ENCODE data around the gene TJP2. TPM values are rescaled to one million over a fixed set of nuclear protein-coding genes. Genes with fewer than 3 reads are reported as not detected.

TJP2 gene
- total RNA-seq, 2 donors from 2014 or later = 46.3 to 51.7 TPM

GRCh38 chr9:69188975-69189374 is 14.9 kb downstream of the TJP2 start:
- Histone ChIP-seq H3K4me3 (no peak overlapping the region), H3K27me3 (no peaks in the 10 kb centered on the region), H3K36me3 (no peaks in the 10 kb centered on the region), H3K9me3 (no peaks in the 10 kb centered on the region), H3K27ac (no peak overlapping the region), H3K4me1 (peaks cover 0 to 48% of the 10 kb centered on the region in 2 donors)
- no peak for TF ChIP-seq CTCF (IDR thresholded peaks at IDR 0.05)
- DNase-seq (ENCODE audit: low spot score) = no peak

- TF ChIP-seq CTCF (IDR thresholded peaks at IDR 0.05) = no peak
- peaks cover 0 to 54% of the 10 kb centered on the region in 2 donors for H3K4me1 ChIP-seq
- no peak overlapping the region for H3K27ac ChIP-seq
- H3K9me3 ChIP-seq = no peaks in the 10 kb centered on the region
- H3K27me3 ChIP-seq = no peaks in the 10 kb centered on the region
- H3K4me3 ChIP-seq = no peak overlapping the region
- H3K36me3 ChIP-seq = no peaks in the 10 kb centered on the region
- DNase-seq (ENCODE audit: low spot score) = no peak
Measured at GRCh38 chr9:69190086-69190862, 16.2 kb downstream of the TJP2 start.

- Histone ChIP-seq H3K4me3 (no peak overlapping the region), H3K27me3 (no peaks in the 10 kb centered on the region), H3K9me3 (no peaks in the 10 kb centered on the region), H3K36me3 (no peaks in the 10 kb centered on the region), H3K4me1 (peaks cover 0 to 59% of the 10 kb centered on the region in 2 donors), H3K27ac (no peak overlapping the region)
- no peak for DNase-seq (ENCODE audit: low spot score)
- no peak for TF ChIP-seq CTCF (IDR thresholded peaks at IDR 0.05)
Measured at GRCh38 chr9:69190863-69191181, 16.7 kb downstream of the TJP2 start.

GRCh38 chr9:69191231-69191630 is 17.2 kb downstream of the TJP2 start:
- Histone ChIP-seq H3K27me3 (no peaks in the 10 kb centered on the region), H3K4me3 (no peak overlapping the region), H3K36me3 (no peaks in the 10 kb centered on the region), H3K4me1 (peaks cover 0 to 58% of the 10 kb centered on the region in 2 donors), H3K27ac (no peak overlapping the region), H3K9me3 (no peaks in the 10 kb centered on the region)
- no peak for TF ChIP-seq CTCF (IDR thresholded peaks at IDR 0.05)
- DNase-seq (ENCODE audit: low spot score) = no peak

GRCh38 chr9:69192214-69192613 is 18.1 kb downstream of the TJP2 start:
- Histone ChIP-seq H3K4me1 (peaks cover 0 to 48% of the 10 kb centered on the region in 2 donors), H3K9me3 (no peaks in the 10 kb centered on the region), H3K36me3 (no peaks in the 10 kb centered on the region), H3K27ac (no peak overlapping the region), H3K27me3 (no peaks in the 10 kb centered on the region), H3K4me3 (no peak overlapping the region)
- no peak for TF ChIP-seq CTCF (IDR thresholded peaks at IDR 0.05)
- no peak for DNase-seq (ENCODE audit: low spot score)

- TF ChIP-seq CTCF (IDR thresholded peaks at IDR 0.05) = no peak
- H3K9me3 ChIP-seq = no peaks in the 10 kb centered on the region
- H3K36me3 ChIP-seq = no peaks in the 10 kb centered on the region
- no peak for DNase-seq (ENCODE audit: low spot score)
- peaks cover 0 to 43% of the 10 kb centered on the region in 2 donors for H3K4me1 ChIP-seq
- H3K27ac ChIP-seq = no peak overlapping the region
- no peaks in the 10 kb centered on the region for H3K27me3 ChIP-seq
- no peak overlapping the region for H3K4me3 ChIP-seq
Measured at GRCh38 chr9:69193685-69194032, 19.6 kb downstream of the TJP2 start.
